Right kidney (tissue), 9 donors: ENCODE measurements around the gene DEFB113.
"Not testable (repeated sequence)": the region's sequence is repeated elsewhere in the genome, so short reads cannot be mapped to it uniquely, and the experiment has no call there.

ENCODE experiments used
- DNase-seq: peaks from one replicate; pipeline ENCODE4 v3.0.0-alpha.2; 2016
- long read RNA-seq, 8 donors: transcript quantifications; one replicate each; lab custom pipeline, GENCODE V29; 2026

Gene DEFB113, protein sequence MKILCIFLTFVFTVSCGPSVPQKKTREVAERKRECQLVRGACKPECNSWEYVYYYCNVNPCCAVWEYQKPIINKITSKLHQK
- long read RNA-seq, donor 1, result 0 reads
- long read RNA-seq, donor 2, result 0 reads
- long read RNA-seq, donor 3, result 0 reads
- long read RNA-seq, donor 4, result 0 reads
- long read RNA-seq, donor 5, result 0 reads
- long read RNA-seq, donor 6, result 0 reads
- long read RNA-seq, donor 7, result 0 reads
- long read RNA-seq, donor 8, result 0 reads

GRCh38 chr6:49969605-49970004, at the start of gene DEFB113:
TSS of gene DEFB113 (minus strand) at chr6:49969625. CDS start at chr6:49969625, 0 bp downstream.
- no peak for DNase-seq

DNA sequence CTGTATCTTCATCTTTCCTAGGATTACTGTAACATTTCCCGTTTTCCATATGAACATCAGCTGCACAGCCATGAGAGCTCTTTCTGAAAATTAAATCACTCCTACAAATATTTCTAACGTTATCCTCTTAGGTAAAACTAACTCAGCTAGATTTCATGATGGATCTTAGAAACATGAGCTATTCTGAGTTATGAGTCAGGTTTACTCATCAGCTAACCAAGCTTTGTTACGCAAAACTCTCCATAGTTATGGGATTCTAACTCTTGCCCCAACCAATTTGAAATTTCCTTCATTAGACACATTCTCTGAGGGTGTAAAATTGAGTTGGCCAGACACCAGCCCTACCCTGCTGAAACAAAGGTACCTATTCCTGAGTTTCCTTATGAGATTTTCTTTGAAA, 38.4 kb upstream of the DEFB113 start:
- DNase-seq, result no peak

DNA sequence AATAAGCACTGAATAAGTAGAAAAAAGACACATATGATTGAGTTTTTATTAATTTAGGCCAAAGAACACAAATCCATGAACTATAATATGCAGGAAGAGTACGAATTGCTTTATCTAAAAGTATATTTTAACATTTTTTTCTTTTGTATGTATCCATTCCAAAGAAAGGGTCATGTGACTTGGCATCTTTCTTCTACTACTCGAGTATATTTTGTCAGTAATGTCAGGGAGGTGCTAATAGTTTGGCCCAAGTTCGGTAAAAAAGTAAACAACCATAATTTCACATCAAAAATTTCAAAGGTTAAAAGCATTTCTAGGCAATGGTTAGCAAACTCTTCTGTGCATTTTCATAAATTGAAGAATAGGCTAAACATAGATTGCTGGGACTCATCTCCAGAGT, 33.7 kb upstream of the DEFB113 start:
- no peak for DNase-seq

DNA sequence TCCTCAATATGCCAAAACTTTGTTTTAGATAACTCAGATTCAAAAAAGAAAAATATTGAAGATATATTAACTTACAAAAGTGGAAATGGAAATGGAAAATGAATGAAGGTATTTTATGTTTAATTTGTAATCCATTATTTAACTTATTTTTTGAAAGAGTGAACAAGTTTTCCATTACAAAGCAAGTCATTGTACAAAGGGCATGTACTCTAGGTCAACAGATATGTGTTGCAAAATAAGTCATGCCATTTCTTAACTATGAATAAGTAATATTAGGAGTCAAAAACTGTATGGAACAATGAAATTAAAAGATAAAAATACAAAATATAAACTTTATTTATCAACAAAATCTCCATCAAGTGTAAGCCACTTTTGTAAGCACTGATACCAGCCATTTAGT, 25.9 kb upstream of the DEFB113 start:
- no peak for DNase-seq

- DNase-seq, result no peak
Observed at GRCh38 chr6:49988900-49989299, 19.5 kb upstream of the DEFB113 start.

DNA sequence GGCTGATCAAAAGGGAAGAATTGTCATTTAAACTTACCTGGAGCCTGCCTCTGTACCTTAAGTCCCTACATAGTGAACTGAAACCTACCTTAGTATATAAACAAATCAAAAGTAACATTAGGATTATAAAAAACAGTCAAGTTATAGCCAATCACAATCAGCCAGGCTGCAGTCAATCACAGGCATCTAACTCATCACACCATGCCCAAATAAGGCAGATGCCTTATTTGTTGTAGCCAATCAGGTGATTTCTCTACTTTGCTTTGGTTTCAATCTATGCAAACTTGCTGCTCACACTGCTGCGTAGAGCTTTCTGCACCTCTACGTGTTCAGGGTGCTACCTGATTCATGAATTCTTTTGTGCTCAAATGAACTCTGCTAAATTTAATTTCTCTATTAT, 18.3 kb upstream of the DEFB113 start:
- no peak for DNase-seq

DNA sequence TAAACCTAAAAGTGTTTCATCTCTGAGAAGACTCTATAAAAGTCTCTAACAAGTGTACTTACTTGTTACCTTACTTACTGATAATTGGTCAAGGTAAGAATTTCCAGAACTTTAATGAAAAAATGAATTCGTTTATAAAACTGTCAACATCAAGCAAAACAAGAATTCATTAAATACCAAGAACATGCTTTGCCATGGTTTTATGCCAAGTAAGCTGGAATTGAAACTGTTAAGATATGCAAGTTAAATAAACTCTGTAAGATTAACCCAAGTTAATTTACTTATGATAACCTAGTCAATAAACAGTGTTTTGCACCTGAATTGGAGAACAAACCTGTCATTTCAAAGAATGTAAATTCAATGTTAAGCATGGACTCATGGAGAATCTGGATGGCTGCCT, 17.1 kb upstream of the DEFB113 start:
- no peak for DNase-seq

GRCh38 chr6:49982046-49982445, 12.6 kb upstream of the DEFB113 start:
- DNase-seq, result no peak

DNA sequence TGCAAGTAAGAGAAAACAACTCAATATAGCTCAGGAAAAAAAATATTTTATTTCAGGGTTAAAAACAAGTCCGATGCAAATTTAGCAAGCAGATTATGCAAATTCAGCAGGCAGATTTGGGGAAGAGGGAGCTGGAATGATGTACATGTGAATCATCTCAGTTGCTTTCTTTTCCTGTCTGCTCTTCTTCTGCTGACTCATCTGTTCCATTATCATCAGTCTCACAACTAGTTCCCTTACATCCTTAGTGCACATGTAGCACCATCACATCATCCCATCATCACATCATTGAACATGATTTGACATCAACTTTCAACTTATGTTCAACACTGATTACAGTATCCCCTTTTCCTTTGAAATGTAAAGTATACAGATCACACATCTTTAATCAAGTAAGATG, 11.5 kb upstream of the DEFB113 start:
- DNase-seq, result no peak

GRCh38 chr6:49979584-49979983, 10.2 kb upstream of the DEFB113 start:
- no peak for DNase-seq

GRCh38 chr6:49978332-49979226, 9.2 kb upstream of the DEFB113 start:
- DNase-seq, result no peak

DNA sequence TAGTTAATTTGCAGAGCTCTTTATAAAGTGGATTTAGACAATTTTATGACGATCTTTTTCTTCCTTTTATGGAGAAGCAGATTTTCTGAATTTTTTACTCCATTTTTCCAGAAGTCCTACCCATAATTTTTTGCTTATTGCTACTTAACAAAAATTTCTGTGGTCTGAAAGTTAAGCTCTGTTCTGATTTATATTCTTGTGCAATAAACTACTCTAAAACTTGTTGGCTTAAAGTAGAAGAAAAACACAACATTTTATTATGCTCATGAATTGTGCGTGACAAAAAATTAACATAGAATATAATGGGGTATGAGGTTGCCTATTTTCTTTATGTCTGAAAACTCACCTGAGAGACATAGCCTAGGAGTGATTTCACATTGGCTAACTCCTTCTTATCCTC, 2.6 kb downstream of the DEFB113 start:
- no peak for DNase-seq

GRCh38 chr6:49966334-49966733, 3.1 kb downstream of the DEFB113 start:
- no peak for DNase-seq

GRCh38 chr6:49964064-49964463, 5.4 kb downstream of the DEFB113 start, which contains the start of gene DEFB114:
TSS of gene DEFB114 (minus strand) at chr6:49964164. CDS start at chr6:49964105, 59 bp downstream.
- DNase-seq, result no peak

DNA sequence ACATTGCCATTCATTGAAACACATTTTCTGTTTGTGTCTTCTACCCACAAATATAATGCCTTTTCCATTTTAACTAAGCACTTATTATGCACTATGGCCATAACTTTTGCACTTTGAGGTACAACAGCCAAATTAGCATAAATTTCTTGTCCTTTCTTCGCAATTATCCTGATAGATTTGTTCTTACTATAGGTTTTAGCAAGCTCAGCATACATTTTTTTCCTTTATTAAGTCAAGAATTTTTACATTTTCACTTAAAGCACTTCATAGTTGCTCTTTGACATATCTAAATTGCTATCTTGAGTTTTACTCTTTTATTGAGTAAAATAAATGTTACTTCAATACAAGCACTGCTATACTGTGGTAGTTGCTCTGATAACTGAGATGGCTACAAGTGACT, 11.2 kb downstream of the DEFB113 start:
- no peak for DNase-seq

DNA sequence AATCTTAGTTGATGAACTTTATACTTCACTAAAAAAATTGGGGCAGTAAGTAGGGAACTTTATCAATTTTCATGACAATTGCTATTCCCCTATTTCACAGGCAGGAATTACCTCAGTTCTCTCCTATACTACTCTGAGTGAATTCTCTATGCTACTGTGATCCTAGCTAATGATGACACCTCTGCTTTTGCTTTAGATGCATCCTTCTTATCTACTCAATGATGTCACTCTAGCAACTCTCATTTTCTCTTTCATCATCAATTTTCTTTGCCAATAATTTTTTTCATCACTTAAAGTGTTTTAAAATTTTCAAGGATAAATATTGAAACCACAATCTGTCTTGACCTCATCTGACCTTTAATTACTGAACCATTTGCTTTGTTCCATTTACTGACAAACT, 13.6 kb downstream of the DEFB113 start:
- DNase-seq, result no peak

DNA sequence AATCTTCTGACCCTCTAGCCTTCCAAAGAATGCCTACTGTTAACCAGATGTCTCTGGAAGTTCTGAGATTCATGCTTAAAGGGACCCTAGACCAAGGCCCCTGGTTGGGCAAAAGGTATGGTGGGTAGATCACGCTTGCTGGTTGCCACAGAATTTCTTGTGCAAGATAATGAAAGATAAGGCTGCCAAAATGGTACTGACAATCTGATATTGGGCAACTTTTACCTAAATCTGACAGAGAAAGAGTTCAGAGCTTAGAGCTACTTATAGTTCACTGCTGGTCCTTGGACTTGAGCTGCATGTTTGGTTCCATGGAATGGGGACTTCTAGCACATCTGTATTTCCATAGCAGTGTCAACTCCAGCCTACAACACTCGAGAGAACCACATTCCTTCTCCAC, 17.5 kb downstream of the DEFB113 start:
- DNase-seq, result no peak

- no peak for DNase-seq
Observed at GRCh38 chr6:49950415-49950751, 19.0 kb downstream of the DEFB113 start.

DNA sequence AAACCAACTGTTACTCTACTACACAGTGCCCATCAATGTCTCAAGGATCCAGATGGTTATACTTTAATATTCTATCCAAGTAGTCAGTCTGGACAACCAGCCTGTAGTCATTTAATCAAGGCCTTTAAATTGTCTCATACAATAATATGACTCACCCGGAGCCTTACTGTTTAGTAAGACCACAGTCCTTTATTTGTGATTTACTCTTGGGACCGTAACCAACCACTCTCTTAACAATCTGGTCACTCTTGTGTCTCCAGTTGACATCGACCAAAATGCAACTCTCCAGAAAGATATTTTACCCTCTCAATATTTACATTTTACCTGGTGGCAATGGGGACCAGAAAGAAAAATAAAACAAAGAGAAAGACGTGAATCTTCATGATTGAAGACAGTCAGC, 20.4 kb downstream of the DEFB113 start:
- no peak for DNase-seq

DNA sequence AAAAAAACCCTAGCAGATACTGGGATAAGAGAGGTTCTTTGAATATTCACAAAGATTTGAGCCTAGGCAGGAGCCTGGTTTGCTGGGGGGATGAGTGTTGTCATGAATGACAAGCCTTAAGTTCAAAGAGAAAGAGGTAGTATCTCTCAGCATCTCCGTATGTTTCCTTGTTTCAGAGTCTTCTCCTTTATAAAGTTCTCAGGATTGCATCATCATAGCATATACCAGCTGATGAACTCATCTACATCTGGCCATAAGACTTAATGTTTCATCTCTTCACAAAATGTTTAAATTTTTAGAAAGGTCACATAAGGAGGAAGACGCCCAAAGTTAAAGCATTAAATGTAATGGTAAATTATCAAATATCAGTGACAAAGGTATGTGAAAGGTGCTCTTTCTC, 22.6 kb downstream of the DEFB113 start:
- DNase-seq, result no peak

GRCh38 chr6:49944068-49944467, 25.4 kb downstream of the DEFB113 start:
- not testable (repeated sequence) for DNase-seq

DNA sequence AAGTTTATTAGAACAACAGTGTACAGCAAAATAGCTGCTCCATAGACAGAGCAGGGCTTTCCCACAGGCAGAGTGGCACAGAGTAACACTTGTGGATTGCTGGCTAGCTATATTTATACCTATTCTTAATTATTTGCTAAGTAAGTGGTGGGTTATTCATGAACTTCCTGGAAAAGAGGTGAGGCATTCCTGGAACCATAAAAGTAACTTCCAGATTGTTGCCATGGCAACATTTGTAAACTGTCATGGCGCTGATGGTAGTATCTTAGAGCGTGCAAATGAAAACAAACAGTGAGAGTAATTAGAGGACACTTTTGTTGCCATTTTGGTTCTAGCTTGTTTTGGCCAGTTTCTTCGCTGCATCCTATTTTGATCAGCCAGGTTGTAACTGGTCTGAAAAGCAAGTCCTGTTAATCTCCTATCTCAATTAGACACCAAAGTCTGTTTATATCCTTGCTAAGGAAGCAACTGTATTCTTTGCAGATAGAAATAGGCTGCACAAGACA, 29.4 kb downstream of the DEFB113 start:
- no peak for DNase-seq

DNA sequence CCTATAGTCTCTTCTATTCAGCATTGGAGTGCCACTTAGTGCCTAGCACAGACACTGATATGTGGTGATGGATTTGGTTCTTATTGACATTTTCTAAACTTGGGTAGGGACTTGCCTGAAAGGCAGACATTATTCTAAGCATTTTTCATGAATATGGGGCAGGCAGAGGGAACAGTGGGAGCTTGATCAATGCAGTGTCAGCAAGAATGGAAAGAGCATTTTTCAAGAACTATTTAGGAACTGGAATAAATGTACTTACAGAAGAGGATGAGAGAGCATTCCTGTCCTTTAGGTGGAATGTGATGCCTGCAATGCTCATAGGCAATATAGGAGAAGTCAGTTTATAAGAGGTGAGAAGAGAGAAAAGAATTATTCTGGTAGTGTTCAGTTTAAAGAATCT, 31.6 kb downstream of the DEFB113 start:
- no peak for DNase-seq

DNA sequence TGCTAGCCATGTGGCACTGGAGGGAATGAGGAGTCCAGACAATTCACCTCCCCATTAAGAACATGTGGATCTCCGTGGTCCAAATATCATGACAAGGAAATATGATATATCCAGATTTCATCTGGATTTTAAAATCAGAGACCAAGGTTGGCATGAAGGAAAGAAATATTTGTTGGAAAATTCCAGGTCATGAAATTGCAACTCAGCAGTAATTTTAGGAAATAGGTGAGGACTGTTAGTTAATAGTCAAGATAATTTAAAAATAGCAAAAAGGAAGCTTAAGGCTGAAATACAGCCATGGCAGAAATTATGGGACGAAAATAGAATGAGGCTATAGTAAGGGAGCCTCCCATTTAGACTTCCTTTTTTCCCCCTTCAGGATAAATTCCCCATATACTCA, 32.4 kb downstream of the DEFB113 start:
- no peak for DNase-seq
